Renal pelvis (tissue), 4 donors: Measurements from ENCODE around the gene PLA2G4D. TPM values are rescaled to one million over a fixed set of nuclear protein-coding genes. Genes with fewer than 3 reads are reported as not detected.

Experiments
- DNase-seq: peaks from one replicate; pipeline ENCODE4 v3.0.0-alpha.2; 2013
- polyA plus RNA-seq, 3 donors: library from polyadenylated mRNA; unstranded; fragments of 120-200 nt; gene quantifications; one replicate each; pipeline ENCODE4 v1.2.1, GENCODE V29; 2013; ENCODE audit not compliant: insufficient read length in 3 of 3

Gene PLA2G4D
- polyA plus RNA-seq, 3 donors = 0.04 to 0.22 (median 0.07) TPM

DNA sequence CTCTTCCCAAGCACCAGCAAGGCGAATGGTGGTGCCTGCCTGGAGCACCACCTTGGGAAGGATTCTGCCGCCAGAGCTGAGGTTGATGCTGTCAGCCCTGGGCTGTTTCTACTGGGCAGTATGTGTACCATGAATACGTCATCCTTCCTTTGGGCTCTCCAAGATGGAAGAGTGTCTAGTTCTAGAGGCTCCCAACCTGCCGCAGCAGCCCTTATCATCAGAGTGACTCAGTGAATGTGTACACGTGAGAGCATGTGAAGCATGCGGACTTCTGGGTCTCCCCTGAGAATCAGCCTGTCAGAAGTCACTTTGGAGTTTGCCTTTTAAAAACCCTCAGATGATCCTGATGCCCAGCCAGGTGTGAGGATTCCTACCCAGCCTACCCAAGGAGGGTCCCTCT is 20.9 kb downstream of the PLA2G4D start:
- no peak for DNase-seq

DNA sequence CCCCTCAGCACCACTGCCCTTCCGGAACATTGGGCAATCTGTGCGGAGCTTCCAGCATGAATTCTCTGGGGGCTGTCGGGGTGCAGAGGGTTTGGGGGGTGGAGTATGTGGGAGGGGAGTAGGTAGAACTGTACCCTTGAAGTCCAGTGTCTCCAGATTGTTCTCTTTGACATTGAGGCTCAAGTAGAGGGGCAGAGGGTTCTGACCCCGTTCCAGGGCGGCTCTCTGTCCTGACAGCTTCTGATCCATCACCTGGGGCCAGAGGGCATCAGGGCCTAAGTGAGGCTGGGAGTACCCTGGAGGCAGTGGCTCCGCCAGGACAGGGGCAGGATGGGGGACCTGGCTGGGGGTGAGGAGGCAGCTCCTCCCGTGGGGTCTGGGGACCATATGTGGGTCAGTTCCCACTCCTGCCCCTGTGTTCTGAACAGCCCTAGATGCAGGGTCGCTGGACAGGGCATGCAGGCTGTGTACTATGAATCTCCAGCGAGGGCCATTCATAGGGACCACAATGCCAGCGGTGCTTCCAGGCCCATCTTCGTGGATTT is 22.1 kb downstream of the PLA2G4D start:
- DNase-seq = no peak

DNA sequence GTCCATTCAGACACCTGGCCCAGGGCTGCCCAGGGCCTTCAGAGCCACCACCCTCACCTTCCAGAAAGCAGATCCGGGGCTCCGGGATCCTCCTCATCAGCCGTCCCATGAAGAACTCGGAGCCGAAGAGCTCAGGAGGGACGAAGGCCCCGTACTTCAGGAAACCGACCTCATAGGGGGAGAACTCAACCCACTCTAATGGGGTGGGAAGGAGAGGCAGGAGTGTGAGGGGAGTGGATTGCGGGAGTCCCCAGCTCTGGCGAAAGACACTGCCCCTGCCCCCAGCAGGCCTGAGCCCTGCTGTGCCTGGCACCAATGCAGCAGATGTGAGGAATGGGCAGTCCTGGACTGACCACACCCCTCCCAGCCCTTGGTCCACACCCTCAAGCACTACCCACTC is 22.6 kb downstream of the PLA2G4D start:
- no peak for DNase-seq

DNA sequence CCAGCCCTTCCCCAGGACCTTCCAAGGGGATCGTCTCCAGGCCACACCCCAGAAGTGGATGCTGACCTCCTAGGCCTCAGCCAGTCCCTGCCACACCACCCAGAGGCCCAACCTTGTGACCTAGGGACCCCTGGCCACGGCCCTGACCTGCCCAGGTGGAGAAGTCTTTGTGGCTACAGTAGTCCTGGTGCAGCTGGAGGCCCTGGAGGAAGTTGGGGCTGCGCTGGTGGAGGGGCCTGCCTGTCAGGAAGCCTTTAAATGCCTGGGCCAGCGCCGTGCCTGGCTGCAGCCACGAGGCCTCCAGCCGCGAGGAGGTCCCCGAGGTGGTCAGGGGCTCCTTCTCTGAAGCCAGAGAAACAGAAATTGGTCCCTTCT is 23.4 kb downstream of the PLA2G4D start:
- DNase-seq = no peak

- DNase-seq = no peak
These were observed 23.9 kb downstream of the PLA2G4D start for GRCh38 chr15:42070279-42070975.

GRCh38 chr15:42069496-42070278 is 24.7 kb downstream of the PLA2G4D start:
- DNase-seq = no peak

GRCh38 chr15:42069025-42069424 is 25.3 kb downstream of the PLA2G4D start:
- no peak for DNase-seq

GRCh38 chr15:42068601-42069000 is 25.8 kb downstream of the PLA2G4D start:
- no peak for DNase-seq

GRCh38 chr15:42066764-42067415 is 27.5 kb downstream of the PLA2G4D start:
- no peak for DNase-seq

GRCh38 chr15:42065468-42065867 is 28.9 kb downstream of the PLA2G4D start:
- DNase-seq = no peak

GRCh38 chr15:42065033-42065432 is 29.3 kb downstream of the PLA2G4D start:
- no peak for DNase-seq

DNA sequence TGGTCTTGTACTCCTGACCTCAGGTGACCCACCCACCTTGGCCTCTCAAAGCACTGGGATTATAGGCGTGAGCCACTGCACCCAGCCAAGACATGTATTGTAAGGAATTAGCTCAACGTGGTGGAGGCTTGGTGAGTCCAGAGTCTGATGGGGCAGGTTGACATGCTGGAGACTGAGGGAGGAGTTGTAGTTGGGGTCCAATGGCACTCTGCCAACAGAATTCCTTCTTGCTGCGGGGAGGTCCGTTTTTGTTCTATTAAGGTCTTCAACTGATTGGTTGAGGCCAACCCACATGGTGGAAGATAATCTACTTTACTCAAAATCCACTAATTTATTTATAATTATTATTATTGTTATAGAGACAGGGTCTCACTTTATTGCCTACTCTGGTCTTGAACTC is 30.1 kb downstream of the PLA2G4D start:
- DNase-seq = no peak

DNA sequence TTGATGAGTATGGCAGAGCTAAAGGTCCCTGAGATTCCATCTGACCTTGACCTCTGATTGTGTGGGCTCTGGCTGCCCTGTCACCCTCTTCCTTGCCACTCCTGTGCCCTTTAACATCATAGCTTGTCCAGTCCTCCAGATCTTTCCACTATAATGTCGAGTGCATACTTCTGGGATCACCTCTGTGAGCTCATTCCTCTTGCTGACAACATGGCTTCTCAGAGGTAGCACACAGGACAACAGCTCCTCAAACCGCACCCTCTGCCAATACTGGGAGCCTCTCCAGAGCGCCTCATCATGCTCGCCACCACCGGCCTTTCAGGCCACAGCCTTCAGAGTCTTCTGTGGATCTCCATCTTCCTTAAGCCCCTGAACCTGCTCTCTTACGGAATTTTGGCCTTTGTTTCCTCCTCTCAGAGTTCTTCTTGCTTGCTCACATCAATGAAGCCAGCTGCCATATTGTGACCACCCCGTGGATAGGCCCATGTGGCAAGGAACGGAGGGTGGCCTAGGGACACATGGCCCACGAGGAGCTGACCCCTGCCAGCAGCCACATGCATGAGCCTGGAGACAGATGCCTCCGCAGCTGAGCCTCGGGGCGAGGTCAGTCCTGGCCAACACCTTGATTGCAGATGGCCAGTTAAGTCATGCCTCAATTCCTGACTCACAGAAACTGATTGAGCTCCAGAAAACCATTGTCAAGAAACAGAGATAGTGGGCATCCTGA is 31.1 kb downstream of the PLA2G4D start:
- DNase-seq = no peak

- no peak for DNase-seq
These were observed 32.0 kb downstream of the PLA2G4D start for GRCh38 chr15:42062284-42062806.

DNA sequence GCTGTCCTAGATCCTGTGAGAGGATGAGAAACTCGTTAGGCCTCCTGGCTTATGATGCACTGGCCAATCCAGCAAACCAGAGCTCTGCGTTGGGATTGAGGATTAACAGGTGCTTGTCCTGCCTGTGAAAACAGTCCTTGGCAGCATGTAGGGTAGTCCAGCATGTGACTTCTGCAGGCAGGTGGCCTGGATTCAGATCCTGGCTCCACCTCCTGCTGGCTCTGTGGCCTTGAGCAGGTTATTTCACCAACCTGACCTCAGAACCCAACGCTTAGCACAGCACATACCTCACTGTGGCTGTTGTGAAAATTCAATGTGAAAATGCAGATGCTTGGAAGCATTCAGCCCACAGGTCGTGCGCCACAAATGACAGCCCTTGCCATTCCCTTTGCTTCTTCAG is 33.6 kb downstream of the PLA2G4D start:
- DNase-seq = no peak

DNA sequence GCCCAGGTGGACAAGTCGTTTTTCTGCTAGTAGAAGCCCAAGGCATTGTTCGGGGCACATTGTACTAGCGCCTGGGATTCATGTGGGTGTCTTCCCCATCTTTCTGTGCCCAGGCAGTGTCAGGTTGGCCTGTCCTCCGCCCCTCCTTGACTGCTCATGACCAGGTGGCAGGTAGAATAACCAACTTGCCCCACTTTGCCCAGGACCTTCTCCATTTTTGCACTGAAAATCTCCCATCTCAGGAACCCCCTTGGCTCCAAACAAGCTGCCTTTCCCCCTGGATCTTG is 33.9 kb downstream of the PLA2G4D start:
- DNase-seq = no peak

GRCh38 chr15:42059661-42060476 is 34.5 kb downstream of the PLA2G4D start:
- DNase-seq = peak; percentile 38

GRCh38 chr15:42058791-42059190 is 35.6 kb downstream of the PLA2G4D start:
- DNase-seq = no peak

GRCh38 chr15:42057799-42058646 is 36.3 kb downstream of the PLA2G4D start:
- DNase-seq = no peak
